Hematopoietic multipotent progenitor cell treated with erythropoietin and hydrocortisone succinate and interleukin-3 and kit ligand, for 17 days (in vitro differentiated cells): ENCODE results near the gene KANSL1.
"Not testable (repeated sequence)": the region's sequence is repeated elsewhere in the genome, so short reads cannot be mapped to it uniquely, and the experiment has no call there.

Source experiments
- DNase-seq: peaks from one replicate; pipeline ENCODE4 v3.0.0-alpha.2; 2015; ENCODE audit warnings: low spot score

The KANSL1 gene

GRCh38 chr17:46192189-46192438 is 1.1 kb downstream of the KANSL1 start:
- DNase-seq = no peak

DNA sequence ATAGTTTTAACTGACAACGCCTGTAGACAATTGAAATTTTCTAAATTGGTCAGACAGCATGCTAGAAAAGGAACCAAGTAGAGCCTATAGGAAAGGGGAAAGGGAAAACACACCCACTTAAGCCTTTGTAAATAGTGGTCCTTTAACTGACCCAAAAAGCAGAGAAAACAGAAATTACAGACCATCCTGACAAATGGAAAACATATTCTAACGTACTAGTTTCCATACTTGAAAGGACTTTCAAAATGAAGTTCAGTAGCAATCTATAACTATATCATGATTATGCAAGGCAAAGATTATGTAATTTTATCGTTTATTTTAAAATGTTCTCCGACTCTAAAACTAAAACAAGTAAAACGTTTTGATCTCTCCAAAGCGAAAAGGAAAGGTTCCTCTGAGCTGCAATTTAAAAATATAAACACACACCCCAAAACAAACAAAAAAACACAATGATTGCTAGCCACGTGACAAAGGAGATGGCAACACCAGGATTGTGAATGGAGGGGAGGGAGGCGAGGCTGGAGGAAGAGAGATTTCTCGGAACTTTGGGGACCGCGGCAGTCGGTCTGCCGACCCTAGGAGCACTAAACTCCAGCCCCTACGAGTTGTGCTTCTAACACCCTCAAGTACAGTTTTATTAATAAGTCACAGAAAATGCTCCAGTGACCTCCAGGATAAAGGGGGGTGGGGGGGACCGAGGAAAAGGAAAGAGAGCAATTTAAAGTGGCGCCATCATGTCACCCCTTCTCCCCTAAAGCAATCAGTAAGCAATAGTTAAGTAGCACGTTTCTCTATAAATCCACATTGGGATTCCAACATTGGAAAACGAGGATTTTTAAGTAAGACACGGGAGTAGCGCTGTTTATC is 1.7 kb downstream of the KANSL1 start:
- peak; percentile 75 for DNase-seq

GRCh38 chr17:46190763-46191162 is 2.5 kb downstream of the KANSL1 start:
- DNase-seq = peak; percentile 54

DNA sequence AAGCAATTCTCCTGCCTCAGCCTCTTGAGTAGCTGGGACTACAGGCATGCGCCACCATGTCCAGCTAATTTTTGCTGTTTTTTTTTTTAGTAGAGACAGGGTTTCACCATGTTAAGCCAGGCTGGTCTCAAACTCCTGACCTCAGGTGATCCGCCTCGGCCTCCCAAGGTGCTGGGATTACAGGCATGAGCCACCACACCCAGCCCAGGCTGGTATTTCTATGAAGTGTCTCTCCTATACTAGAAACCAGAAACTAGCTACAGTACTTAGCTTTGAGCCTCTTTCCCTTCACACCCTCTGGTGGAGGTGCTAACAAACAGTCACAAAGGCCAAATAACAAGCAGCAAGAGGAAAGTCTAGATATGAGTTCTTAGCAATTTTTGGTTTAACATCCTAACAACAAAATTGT is 6.4 kb downstream of the KANSL1 start:
- DNase-seq = peak; percentile 74

- DNase-seq = no peak
Measured at GRCh38 chr17:46184696-46185095, 8.5 kb downstream of the KANSL1 start.

- DNase-seq = not testable (repeated sequence)
Measured at GRCh38 chr17:46183383-46183782, 9.8 kb downstream of the KANSL1 start.

DNA sequence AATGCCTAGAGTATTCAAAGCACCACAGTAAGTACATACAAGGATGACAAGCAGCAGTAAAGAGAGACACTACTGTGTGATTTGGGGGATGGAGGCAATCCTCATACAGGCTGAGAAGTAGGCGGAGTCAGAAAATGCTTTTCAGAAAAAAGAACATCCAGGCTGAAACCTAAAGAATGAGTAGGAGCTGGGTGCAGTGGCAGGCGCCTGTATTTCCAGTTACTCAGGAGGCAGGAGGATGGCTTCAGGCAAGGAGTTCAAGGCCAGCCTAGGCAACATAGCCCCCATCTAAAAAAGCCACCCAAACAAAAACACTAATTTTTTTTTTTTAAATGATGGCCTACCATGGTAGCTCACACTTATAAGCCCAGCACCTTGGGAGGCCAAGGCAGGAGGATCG is 10.3 kb downstream of the KANSL1 start:
- peak; percentile 61 for DNase-seq

DNA sequence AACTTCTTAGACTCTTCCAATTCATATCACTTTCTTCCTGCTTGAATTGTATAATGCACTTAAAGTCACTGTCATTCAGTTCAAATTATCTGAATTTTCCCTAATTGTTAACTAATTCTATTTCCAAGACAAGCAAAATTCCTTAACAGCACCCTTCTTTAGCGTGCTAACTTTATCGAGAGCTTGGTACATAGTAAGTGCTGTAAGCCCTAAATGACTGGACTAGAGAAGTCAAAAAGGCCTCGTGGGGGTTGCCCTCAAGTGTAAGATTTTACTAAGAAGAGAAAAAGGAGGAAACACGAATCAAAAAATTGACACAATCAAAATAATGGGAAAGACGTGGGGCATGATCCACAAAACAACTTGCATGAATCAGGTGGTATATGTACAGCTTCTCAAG is 11.3 kb downstream of the KANSL1 start:
- DNase-seq = no peak

DNA sequence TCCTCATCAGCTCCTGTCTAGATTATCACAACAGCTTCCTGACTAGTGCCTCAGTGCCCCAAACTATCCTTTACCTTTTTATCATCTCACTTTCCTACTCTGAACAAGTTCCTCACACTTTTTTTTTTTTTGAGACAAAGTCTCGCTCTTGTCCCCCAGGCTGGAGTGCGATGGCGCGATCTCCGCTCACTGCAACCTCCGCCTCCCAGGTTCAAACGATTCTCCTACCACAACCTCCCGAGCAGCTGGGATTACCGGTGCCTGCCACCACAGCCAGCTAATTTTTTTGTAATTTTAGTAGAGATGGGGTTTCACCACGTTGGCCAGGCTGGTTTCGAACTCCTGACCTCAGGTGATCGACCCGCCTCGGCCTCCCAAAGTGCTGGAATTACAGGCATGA is 11.9 kb downstream of the KANSL1 start:
- DNase-seq = not testable (repeated sequence)

DNA sequence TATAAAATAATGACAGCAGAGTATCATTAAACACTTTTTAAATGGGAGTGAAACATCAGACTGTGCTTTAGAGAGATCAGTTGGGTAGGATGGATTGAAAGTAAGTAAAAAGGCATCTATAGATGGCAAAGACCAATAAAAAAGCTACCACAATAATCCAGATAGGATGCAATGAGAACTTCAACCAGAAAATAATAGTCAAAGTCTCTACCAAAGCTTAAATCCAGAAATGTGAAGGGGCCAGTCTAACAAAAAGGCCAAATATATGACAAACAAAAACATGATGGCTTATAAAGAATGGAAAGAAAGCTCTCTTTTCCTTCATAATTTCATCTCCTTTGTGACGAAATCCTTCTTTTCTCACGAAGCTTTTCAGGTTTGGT is 12.3 kb downstream of the KANSL1 start:
- DNase-seq = no peak

- not testable (repeated sequence) for DNase-seq
Measured at GRCh38 chr17:46180185-46180891, 12.9 kb downstream of the KANSL1 start.

- DNase-seq = no peak
Measured at GRCh38 chr17:46179375-46179999, 13.7 kb downstream of the KANSL1 start.

- DNase-seq = no peak
Measured at GRCh38 chr17:46178550-46179214, 14.5 kb downstream of the KANSL1 start.

DNA sequence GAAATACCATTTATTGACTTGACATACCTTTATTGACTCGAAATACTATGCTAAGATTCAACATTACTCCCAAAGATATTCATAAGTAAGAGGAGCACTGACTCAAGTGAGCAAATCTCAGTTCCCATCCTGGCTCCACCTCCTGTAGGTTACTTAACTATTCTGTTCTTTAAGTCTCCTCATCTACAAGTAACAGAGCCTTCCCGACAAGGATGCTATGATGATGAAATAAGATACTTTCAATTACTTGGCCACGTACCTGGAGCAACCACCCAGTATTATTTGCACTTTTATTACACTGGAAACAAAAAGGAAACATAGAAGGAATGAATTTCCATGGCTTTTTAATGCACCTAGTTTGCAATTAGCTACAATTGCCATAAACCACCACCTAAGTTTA is 16.3 kb downstream of the KANSL1 start:
- DNase-seq = no peak

- DNase-seq = no peak
Measured at GRCh38 chr17:46175891-46176290, 17.3 kb downstream of the KANSL1 start.

DNA sequence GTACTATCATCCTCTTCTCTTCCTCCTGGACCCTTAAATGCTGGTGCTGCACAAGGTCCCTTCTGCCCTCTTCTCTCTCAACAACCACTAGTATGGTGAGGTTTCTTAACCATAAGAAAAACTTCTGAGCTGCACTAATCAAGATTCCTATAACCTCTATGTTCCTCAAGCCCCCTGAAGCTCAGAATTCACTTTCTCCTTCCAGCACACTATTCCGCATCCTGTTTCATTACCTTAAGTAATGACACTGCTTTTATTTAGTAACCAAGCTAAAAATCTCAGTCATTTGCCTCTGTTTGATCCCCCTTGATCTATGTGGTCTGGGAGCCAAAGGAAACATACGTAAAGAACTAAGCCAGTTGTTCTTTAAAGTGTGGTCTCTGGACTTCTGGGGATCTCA is 20.1 kb downstream of the KANSL1 start:
- DNase-seq = no peak

DNA sequence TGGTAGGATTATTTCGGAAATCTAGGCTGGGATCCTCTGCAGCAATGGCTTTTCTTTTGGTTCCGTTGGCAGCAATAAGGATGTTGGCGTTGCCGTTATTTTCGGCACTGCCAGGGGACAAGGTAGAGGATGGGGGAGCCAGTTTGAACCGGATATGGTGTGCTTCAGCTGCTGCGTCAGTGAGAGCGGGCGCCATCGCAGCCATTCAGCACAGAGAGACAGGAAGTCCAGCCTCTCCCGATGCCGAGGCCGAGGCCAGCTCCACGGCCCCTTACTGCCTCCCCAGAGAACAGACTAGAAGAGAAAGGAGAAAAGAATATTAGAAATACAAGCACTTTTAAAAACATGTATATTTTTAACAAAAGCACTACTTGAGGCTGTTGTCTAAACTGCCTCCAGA is 21.3 kb downstream of the KANSL1 start:
- no peak for DNase-seq

- no peak for DNase-seq
Measured at GRCh38 chr17:46170639-46171429, 22.4 kb downstream of the KANSL1 start.

DNA sequence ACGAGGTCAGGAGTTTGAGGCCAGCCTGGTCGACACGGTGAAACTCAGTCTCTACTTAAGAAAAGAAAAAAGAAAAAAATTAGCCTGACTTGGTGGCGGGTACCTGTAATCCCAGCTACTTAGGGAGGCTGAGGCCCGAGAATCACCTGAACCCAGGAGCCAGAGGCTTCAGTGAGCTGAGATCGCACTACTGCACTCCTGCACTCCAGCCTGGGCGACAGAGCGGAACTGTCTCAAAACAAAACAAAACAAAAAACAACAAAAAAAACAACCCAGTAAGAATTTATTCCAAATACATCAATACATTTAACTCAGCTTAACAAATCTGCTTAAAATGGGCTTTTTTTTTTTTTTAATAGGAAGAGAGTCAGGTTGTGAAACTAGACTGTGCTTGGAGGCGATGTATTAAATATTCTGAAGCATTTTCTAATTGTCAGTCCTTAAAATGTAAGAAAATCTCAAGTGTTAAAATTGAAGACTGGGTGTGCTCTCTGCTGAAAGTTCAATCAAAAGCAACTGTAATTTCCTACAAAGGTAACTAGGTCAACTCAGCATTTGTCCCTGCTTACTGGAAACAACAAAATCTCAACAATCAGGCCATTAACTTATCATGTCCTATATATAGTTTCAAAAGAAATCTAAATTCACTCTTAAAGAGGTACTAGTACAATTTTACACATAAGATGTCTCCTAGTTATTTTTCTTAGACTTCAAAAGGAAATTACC is 23.2 kb downstream of the KANSL1 start:
- no peak for DNase-seq

- no peak for DNase-seq
Measured at GRCh38 chr17:46167826-46168569, 25.2 kb downstream of the KANSL1 start.

- no peak for DNase-seq
Measured at GRCh38 chr17:46167267-46167666, 26.0 kb downstream of the KANSL1 start.
